NAMALWA (cell line): ENCODE data around the gene LYST.
"Not testable (repeated sequence)": the region's sequence is repeated elsewhere in the genome, so short reads cannot be mapped to it uniquely, and the experiment has no call there.

Source experiments
- DNase-seq: peaks from one replicate; pipeline ENCODE4 v3.0.0-alpha.2; 2015; ENCODE audit warnings: low spot score

Gene LYST

GRCh38 chr1:235866205-235866912 is at the start of gene LYST:
TSS of gene LYST (minus strand) at chr1:235866906. CDS start at chr1:235830417, 36,489 bp downstream.
- DNase-seq: peak; percentile 74

DNA sequence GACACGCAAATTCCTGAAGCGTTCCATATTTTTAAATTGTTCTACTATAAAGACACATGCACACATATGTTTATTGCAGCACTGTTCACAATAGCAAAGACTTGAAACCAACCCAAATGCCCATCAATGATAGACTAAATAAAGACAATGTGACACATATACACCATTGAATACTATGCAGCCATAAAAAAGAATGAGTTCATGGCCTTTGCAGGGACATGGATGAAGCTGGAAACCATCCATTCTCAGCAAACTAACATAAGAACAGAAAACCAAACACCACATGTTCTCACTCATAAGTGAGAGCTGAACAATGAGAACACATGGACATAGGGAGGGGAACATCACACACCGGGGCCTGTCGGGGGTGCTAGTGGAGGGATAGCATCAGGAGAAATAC is 48.8 kb upstream of the LYST start:
- DNase-seq: not testable (repeated sequence)

- DNase-seq: no peak
Observed at GRCh38 chr1:235913311-235913710, 46.6 kb upstream of the LYST start.

DNA sequence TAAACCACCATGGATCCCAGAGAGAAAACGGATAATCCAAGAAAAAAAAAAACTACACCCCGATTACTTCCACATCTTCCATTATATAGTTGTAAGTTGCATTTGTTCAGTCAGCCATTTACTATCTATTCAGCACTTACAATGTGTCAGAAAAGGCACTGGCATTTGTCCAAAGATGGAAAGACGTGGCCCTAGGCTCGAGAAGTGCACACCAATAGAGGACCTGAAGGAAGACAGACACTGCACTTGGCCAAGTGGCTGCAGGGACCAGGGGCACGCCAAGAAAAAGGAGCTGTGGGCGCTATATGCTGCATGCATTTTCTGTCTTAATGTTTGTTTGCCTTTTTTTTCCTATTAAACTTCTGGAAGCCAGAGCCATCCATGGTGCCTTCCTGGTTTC is 45.2 kb upstream of the LYST start:
- DNase-seq: no peak

DNA sequence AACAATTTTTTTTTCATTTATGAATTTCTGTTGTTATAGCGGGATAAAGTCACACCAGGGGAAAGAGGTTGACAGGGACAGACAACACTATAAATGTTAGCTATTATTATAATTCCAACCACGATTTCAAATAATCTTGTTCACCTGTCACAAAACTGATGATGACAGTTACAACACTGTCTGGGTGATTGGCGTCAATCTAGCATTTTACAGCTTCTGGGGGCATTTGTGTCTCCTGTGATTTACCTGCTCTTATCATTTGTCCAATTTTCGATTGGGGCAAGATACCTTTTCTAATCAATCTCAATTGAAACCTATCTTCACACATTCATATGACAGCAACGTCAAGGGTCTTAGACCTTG is 44.6 kb upstream of the LYST start:
- no peak for DNase-seq

GRCh38 chr1:235910357-235911299 is 43.9 kb upstream of the LYST start:
- no peak for DNase-seq

- DNase-seq: no peak
Observed at GRCh38 chr1:235908742-235909520, 42.2 kb upstream of the LYST start.

GRCh38 chr1:235907897-235908240 is 41.2 kb upstream of the LYST start:
- DNase-seq: no peak

- DNase-seq: no peak
Observed at GRCh38 chr1:235907187-235907896, 40.6 kb upstream of the LYST start.

DNA sequence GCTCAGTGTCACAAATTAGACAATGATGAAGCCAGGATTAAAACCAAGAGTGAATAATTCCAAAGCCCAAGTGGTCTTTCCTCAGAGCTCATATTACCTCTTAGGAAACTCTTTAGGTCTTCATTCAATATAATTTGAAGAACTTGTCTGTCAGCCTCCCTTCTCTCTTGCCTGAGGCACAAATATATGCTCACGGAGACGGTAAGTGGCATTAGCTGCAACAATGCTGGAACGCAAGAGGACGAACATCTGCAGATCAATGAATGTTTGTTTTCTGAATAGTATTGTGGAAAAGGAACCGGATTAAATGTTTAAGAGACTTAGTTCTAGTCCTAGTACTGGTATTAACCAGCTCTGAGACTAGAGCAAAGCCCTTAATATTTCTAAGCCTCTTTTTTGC is 39.7 kb upstream of the LYST start:
- no peak for DNase-seq

DNA sequence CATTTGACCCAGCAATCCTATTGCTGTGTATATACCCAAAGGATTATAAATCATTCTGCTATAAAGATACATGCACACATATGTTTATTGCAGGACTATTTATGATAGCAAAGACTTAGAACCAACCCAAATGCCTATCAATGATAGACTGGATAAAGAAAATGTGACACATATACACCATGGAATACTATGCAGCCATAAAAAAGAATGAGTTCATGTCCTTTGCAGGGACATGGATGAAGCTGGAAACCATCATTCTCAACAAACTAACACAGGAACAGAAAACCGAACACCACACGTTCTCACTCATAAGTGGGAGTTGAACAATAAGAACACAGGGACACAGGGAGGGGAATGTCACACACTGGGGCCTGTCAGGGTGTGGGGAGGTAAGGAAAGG is 37.1 kb upstream of the LYST start:
- not testable (repeated sequence) for DNase-seq

GRCh38 chr1:235902677-235903542 is 36.2 kb upstream of the LYST start:
- no peak for DNase-seq

DNA sequence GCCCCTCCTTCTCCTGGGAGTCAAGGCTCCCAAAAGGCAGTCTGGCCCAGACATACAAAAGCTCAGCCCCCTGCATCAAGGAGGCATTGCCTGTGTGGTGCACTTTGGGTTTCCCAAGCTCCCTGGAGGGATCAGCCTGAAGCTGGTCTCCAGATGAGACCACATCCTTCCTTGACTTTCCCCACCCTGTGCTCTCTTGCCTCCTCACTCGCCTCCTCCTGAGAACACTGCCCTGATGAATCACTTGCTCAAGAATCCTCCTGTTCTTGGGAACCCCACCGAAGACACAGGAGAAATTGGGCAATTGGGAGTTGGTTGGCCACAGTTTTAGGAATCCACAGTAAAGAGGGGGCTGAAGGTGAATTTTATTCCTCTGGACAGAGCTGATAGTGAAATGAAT is 34.8 kb upstream of the LYST start:
- DNase-seq: no peak

- no peak for DNase-seq
Observed at GRCh38 chr1:235898126-235898525, 31.4 kb upstream of the LYST start.

GRCh38 chr1:235893840-235894239 is 27.1 kb upstream of the LYST start:
- DNase-seq: no peak

DNA sequence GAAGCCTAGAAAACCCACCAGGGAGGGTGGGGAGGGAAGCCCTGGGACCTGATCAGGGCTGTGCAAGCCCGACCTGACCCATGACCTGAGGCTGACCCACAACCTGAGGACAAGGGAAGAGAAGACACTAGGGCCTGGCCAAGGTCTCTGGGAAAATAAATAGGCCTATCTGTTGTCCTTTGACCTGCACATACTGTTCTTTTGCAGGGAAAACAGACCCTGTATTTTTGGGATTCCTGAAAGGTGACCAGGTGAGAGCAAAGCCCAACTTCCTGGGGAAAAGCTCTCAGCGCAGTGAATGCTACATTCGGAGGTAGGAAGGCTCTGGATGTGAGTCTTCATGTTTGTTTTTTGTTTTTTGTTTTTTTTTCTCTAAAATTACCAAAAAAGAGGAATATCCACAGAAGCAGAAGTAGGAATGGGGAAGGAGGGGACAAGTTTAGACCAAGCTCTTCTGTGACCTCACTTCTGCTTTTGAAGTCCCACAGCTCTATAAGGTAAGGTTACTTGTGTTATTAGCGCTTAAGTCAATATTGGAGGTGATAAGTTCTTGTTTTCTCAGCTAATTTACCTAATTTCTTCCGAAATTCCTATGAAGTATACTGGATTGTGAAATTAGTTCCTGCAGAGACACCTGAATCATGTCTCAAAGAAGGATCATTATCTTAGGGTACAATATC is 26.2 kb upstream of the LYST start:
- DNase-seq: no peak

DNA sequence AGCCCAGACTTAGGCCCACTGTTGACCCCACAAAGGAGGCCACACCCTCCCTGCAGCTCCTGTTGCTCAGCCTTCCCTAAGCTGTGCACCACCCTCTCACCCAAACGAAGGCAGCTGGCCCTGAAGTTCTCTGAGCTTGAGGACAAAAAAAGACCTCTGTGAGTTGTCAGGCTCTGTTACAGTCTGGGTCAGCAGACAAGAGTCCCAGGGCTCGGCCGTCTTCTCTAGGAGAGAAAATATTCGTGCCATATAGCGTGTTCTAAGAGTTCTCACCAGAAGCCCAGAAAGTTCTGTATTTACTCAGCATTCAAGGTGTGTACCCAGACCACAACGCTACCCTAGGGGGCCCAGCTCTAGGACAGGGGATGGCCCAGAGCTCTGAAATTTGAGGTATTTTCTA is 25.5 kb upstream of the LYST start:
- DNase-seq: no peak

GRCh38 chr1:235888119-235888643 is 21.5 kb upstream of the LYST start:
- no peak for DNase-seq

DNA sequence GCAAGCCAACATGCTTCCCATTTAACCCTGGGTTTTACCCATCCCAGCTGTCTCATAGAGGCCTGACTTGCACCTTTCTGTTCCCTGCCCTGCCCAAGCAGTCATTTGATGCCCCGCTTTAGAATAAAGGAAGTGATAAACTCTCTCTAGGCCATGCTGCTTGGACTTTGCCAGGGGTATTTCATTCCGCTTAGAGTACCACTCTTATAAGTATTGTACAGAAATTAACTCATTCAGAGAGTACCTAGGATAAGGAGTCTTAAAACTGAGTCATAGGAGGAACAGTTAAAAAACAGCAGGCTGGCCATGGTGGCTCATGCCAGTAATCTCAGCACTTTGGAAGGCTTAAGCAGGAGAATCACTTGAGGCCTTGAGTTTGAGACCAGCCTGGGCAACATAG is 21.0 kb upstream of the LYST start:
- no peak for DNase-seq

DNA sequence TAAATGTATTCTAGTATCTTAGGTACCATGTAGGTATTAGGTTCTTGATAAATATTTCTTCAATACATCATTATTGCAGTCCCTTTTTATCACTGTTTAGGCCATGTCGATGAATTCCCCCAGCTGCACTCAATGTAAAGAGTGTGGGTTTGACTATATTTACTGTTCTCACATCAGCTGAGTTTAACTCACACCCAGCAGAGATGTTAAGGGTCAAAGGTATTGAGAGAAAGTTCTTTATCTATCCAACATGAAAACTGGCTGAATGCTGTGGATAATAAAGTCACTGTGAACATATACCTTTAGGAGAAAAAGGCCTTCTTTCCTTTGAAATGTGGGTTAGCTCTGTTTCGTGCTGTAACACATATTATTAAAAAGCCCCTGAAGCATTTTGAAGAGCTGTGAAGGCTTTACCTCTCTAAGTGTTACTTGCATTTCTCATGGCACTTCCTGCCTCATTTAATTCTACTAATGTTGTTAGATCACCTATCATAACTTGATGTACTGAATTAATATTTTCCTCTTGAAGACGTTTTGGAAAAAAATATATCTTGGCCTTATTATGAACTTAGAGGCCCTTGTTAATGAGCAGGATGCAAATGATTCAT is 19.1 kb upstream of the LYST start:
- no peak for DNase-seq
